Putamen (tissue), 1 donor: Measurements from ENCODE around the gene SLA2.
"Not testable (repeated sequence)": the region's sequence is repeated elsewhere in the genome, so short reads cannot be mapped to it uniquely, and the experiment has no call there.

Source experiments
- DNase-seq: peaks from one replicate; pipeline ENCODE4 v3.0.0-alpha.2; 2016; ENCODE audit warnings: low spot score

The SLA2 gene

GRCh38 chr20:36645998-36646397, at the start of gene SLA2:
Gene SLA2, minus strand, starts transcription at chr20:36646196. Its CDS starts 4,861 bp downstream, at chr20:36641335.
- no peak for DNase-seq

- not testable (repeated sequence) for DNase-seq
These were observed 49.5 kb upstream of the SLA2 start for GRCh38 chr20:36695467-36695866.

GRCh38 chr20:36688630-36689029, 42.6 kb upstream of the SLA2 start:
- no peak for DNase-seq

GRCh38 chr20:36687850-36688249, 41.9 kb upstream of the SLA2 start:
- DNase-seq = no peak

GRCh38 chr20:36686944-36687343, 40.9 kb upstream of the SLA2 start:
- no peak for DNase-seq

- DNase-seq = no peak
These were observed 40.5 kb upstream of the SLA2 start for GRCh38 chr20:36686504-36686903.

GRCh38 chr20:36684747-36685146, 38.8 kb upstream of the SLA2 start:
- no peak for DNase-seq

- no peak for DNase-seq
These were observed 36.3 kb upstream of the SLA2 start for GRCh38 chr20:36682311-36682710.

- no peak for DNase-seq
These were observed 31.4 kb upstream of the SLA2 start for GRCh38 chr20:36677422-36677771.

- no peak for DNase-seq
These were observed 30.9 kb upstream of the SLA2 start for GRCh38 chr20:36676701-36677421.

- DNase-seq = not testable (repeated sequence)
These were observed 29.5 kb upstream of the SLA2 start for GRCh38 chr20:36675545-36675944.

GRCh38 chr20:36672991-36673390, 27.0 kb upstream of the SLA2 start:
- DNase-seq = no peak

GRCh38 chr20:36670665-36671357, 24.8 kb upstream of the SLA2 start:
- DNase-seq = no peak

GRCh38 chr20:36666181-36666740, 20.3 kb upstream of the SLA2 start:
- DNase-seq = no peak

GRCh38 chr20:36663031-36663430, 17.0 kb upstream of the SLA2 start:
- no peak for DNase-seq

- DNase-seq = no peak
These were observed 12.3 kb upstream of the SLA2 start for GRCh38 chr20:36658300-36658699.

GRCh38 chr20:36656733-36657132, 10.7 kb upstream of the SLA2 start:
- no peak for DNase-seq

- no peak for DNase-seq
These were observed 9.0 kb upstream of the SLA2 start for GRCh38 chr20:36655004-36655403.

GRCh38 chr20:36654506-36654905, 8.5 kb upstream of the SLA2 start:
- DNase-seq = no peak

- DNase-seq = no peak
These were observed 7.5 kb upstream of the SLA2 start for GRCh38 chr20:36653456-36653855.

- no peak for DNase-seq
These were observed 1.5 kb upstream of the SLA2 start for GRCh38 chr20:36647196-36648121.

- no peak for DNase-seq
These were observed 682 bp upstream of the SLA2 start for GRCh38 chr20:36646678-36647077.
